SH-SY5Y (cell line): ENCODE results near the gene AIP.

Experiments used
- GATA2 ChIP-seq: IDR thresholded peaks from 2 replicates; pipeline ENCODE4 v1.6.1; 2011; ENCODE audit warnings: mild to moderate bottlenecking, low read depth, low read length
- GATA3 ChIP-seq: IDR thresholded peaks from 2 replicates; pipeline ENCODE4 v1.6.1; 2011; ENCODE audit warnings: low read depth, mild to moderate bottlenecking, low read length, moderate library complexity

DNA sequence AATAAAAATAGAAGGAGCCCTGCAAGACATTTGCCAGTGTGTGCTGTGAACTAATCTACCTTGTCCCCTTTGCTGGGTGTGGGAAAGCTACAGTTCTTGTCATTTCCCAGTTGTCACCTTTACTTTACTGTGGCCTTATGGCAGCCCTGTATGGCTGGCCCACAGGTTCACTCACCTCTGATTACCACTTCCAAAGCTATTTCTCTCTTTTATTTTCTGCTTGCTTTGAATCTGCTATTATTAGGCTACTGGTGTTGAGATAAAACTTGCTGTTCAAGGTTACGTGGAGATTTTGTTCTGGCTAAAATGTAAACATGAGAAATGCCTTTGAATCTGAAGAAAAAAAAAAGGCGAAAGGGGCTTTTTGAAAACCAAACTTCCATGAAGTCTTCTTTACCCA lies 50.1 kb downstream of the AIP start:
- TF ChIP-seq GATA2, result no peak
- TF ChIP-seq GATA3, result no peak
